ENCODE results near the gene ZNF544.
A peak's percentile ranks its signal among the peaks of the same experiment; 100 is the strongest.

ZNF544 gene

DNA sequence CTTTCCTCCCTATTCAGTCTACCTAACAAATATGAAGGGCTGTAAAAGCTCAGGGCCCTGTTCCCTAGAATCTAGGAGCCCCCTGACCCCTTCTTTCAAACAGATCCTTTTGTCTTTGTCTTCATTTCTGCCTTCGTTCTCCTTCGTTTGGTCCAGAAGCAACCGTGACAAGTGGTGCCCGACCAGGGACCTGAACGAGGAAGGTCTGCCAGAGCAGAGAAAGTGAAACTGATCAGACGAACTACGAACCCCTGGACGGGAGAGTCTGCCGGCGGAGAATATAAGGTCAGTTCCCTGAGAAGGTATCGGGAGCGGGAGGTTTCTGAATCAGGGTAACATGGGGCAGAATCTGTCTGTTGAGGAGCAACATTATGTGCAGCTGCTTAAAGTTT, 77.2 kb downstream of the ZNF544 start:
- no peak for DNase-seq

DNA sequence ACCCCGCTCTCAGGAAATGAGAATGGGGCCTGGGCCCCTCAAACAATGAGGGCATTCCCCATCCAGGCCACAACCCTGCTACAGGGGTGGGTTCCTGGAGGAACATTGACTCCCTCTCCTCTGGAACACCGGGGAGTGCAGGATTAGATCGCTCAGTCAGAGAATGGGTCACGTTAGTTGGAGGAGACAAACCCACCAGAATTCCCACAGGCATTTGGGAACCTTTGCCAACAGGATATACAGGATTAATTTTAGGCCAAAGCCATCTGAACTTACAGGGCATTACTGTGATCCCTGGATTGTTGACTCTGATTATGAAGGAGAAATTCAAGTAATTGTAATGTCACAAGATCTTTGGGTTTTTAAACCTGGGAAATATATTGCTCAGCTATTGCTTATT, 79.0 kb downstream of the ZNF544 start:
- no peak for DNase-seq

DNA sequence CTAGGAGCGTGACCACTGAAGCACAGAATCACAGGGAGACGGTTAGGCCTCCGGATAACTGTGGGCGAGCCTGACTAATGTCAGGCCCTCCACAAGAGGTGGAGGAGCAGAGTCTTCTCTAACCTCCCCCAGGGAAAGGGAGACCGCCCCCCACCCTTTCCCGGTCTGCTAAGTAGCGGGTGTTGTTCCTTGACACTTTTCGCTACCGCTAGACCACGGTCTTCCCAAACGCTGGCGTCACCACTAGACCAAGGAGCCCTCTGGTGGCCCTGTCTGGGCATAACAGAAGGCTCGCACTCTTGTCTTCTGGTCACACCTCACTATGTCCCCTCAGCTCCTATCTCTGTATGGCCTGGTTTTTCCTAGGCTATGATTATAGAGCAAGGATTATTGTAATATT, 82.0 kb downstream of the ZNF544 start:
- peak; percentile 3 for DNase-seq

DNA sequence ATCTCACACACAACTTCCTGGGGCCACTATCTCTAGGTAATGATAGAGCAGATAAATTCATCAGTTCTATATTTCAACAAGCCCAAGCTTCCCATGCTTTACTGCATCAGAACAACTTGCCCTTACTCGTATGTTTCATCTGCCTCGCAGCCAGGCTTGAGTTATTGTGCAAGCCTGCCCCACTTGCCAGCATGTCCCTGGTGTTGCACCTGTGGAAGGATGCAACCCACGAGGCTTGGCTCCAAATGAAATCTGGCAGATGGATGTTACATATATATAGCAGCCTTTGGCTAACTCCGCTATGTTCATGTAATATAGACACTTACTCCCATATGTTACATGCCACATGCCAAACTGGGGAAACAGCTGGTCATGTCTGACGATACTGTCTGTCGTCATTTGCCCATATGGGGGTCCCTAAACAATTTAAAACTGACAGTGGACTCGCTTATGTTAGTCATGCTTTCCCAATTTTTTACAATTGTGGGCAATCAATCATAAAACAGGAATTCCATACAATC, 82.7 kb downstream of the ZNF544 start:
- no peak for DNase-seq

All from effector CD8-positive, alpha-beta T cell (primary cell).